NCI-H510A treated with DMSO at 0.1 percent for 48 hours (cell line): Measurements from ENCODE around the gene RDH16.
"Not testable (repeated sequence)": the region's sequence is repeated elsewhere in the genome, so short reads cannot be mapped to it uniquely, and the experiment has no call there.

Source experiments
- DNase-seq: peaks from one replicate; lab custom pipeline; 2025; lab: John Stamatoyannopoulos, UW

The RDH16 gene

GRCh38 chr12:56954057-56954957 lies 3.1 kb downstream of the RDH16 start:
- no peak for DNase-seq

GRCh38 chr12:56953314-56953713 lies 4.1 kb downstream of the RDH16 start:
- no peak for DNase-seq

GRCh38 chr12:56951582-56952339 lies 5.6 kb downstream of the RDH16 start:
- no peak for DNase-seq

- DNase-seq, result no peak
These were observed 8.5 kb downstream of the RDH16 start for GRCh38 chr12:56948881-56949280.

- DNase-seq, result no peak
These were observed 9.0 kb downstream of the RDH16 start for GRCh38 chr12:56948457-56948777.

- no peak for DNase-seq
These were observed 9.6 kb downstream of the RDH16 start for GRCh38 chr12:56947633-56948456.

GRCh38 chr12:56943878-56944277 lies 13.5 kb downstream of the RDH16 start:
- DNase-seq, result no peak

GRCh38 chr12:56943374-56943773 lies 14.0 kb downstream of the RDH16 start:
- not testable (repeated sequence) for DNase-seq

- no peak for DNase-seq
These were observed 15.9 kb downstream of the RDH16 start for GRCh38 chr12:56941299-56942017.

GRCh38 chr12:56940942-56941298 lies 16.5 kb downstream of the RDH16 start:
- DNase-seq, result not testable (repeated sequence)

- DNase-seq, result no peak
These were observed 21.7 kb downstream of the RDH16 start for GRCh38 chr12:56935752-56936151.

- no peak for DNase-seq
These were observed 22.3 kb downstream of the RDH16 start for GRCh38 chr12:56935157-56935556.

GRCh38 chr12:56933826-56934625 lies 23.4 kb downstream of the RDH16 start, which contains the start of gene SDR9C7:
SDR9C7 (minus strand) TSS chr12:56934408; CDS start chr12:56934261, 147 bp downstream.
- no peak for DNase-seq

- DNase-seq, result no peak
These were observed 24.5 kb downstream of the RDH16 start for GRCh38 chr12:56932867-56933266.

GRCh38 chr12:56932146-56932545 lies 25.3 kb downstream of the RDH16 start:
- DNase-seq, result no peak

GRCh38 chr12:56931474-56931978 lies 25.9 kb downstream of the RDH16 start:
- DNase-seq, result no peak

- DNase-seq, result no peak
These were observed 27.2 kb downstream of the RDH16 start for GRCh38 chr12:56930241-56930640.

GRCh38 chr12:56929780-56930179 lies 27.6 kb downstream of the RDH16 start:
- no peak for DNase-seq

- DNase-seq, result no peak
These were observed 29.1 kb downstream of the RDH16 start for GRCh38 chr12:56928262-56928661.

- no peak for DNase-seq
These were observed 30.1 kb downstream of the RDH16 start for GRCh38 chr12:56927281-56927680.

- DNase-seq, result no peak
These were observed 35.4 kb downstream of the RDH16 start for GRCh38 chr12:56922031-56922430.
